Urinary bladder (tissue), 4 donors: ENCODE results near the gene SULT1E1. TPM values are rescaled to one million over a fixed set of nuclear protein-coding genes. Genes with fewer than 3 reads are reported as not detected.

ENCODE experiments used
- DNase-seq: peaks from one replicate; pipeline ENCODE4 v3.0.0-alpha.2; 2015; ENCODE audit errors: extremely low spot score
- H3K27ac ChIP-seq: one replicate; pipeline ENCODE4 v1.5.1; 2013; ENCODE audit warnings: low read depth, mild to moderate bottlenecking, moderate library complexity
- H3K36me3 ChIP-seq: one replicate; pipeline ENCODE4 v1.6.1; 2013; ENCODE audit warnings: mild to moderate bottlenecking, moderate library complexity; ENCODE audit not compliant: insufficient read depth
- H3K4me1 ChIP-seq: one replicate; pipeline ENCODE4 v1.6.1; 2013; ENCODE audit warnings: mild to moderate bottlenecking, moderate library complexity; ENCODE audit not compliant: insufficient read depth
- H3K4me3 ChIP-seq: one replicate; pipeline ENCODE4 v1.5.1; 2013; ENCODE audit warnings: low read depth, low read length
- WGBS: extraction: QIAGEN DNeasy Blood & Tissue Kit; methylation state at CpG from one replicate; pipeline ENCODE4 v1.1.7; 2013; 5-methylcytosine and 5-hydroxymethylcytosine counted together
- polyA plus RNA-seq: library from polyadenylated mRNA; stranded (reverse); fragments of 200-250 nt; gene quantifications from one replicate; pipeline ENCODE4 v1.2.3, GENCODE V29; 2013
- total RNA-seq: library from RNA; depleted of rRNA; stranded (reverse); fragments of >200 nt; gene quantifications from one replicate; pipeline ENCODE4 v1.2.3, GENCODE V29; 2014
- donor health status: healthy with polysubstance abuse.
- donor health status: healthy.

The SULT1E1 gene
- total and polyA plus RNA-seq, 2 donors: 0.16 to 153 TPM

DNA sequence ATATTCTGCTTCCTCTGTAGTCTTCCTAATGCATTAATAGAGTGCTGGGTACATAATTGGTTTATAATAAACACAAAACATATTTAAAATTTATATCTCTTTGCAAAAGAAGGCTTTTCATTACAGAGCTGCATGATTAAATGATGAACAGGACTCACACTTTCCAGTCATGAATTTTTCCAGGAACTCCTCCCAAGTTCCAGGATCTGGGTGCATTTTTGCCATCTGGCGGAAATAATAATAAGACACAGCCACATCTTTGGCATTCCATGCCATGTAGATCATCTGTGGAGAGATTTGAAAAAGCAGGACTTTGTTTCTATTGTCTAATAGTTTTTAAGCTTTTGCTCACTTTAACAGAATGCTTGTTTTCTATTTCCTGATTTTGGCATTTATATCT lies 59.3 kb downstream of the SULT1E1 start:
- H3K36me3 ChIP-seq: no peaks in the 10 kb centered on the region
- H3K4me1 ChIP-seq: no peaks in the 10 kb centered on the region
- 89% methylated on average over 1 of the region's 1 CpG for WGBS
- H3K4me3 ChIP-seq: no peak overlapping the region
- no peak overlapping the region for H3K27ac ChIP-seq
- DNase-seq: no peak

DNA sequence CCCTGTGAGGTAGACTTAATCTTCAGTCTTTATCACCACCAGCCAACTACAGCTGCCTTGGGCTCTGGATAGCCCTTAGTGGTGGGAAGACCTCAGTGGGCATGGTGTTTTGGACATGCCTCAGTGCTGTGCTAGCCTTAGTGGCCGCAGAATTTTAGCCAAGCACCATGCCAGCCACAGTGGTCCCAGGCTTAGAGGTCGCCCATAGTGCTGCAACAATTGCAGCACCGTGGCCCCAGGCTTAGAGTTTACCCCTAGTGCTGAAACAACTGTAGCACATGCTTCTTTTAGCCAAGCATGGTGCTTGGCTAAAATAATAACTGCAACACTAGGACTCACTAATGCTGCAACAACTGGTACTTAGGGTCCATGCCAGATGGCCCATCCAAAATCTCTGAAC lies 60.6 kb downstream of the SULT1E1 start:
- Histone ChIP-seq H3K4me1 (no peaks in the 10 kb centered on the region), H3K36me3 (no peaks in the 10 kb centered on the region), H3K4me3 (no peak overlapping the region), H3K27ac (no peak overlapping the region)
- 90% methylated on average over 3 of the region's 3 CpGs for WGBS
- no peak for DNase-seq

DNA sequence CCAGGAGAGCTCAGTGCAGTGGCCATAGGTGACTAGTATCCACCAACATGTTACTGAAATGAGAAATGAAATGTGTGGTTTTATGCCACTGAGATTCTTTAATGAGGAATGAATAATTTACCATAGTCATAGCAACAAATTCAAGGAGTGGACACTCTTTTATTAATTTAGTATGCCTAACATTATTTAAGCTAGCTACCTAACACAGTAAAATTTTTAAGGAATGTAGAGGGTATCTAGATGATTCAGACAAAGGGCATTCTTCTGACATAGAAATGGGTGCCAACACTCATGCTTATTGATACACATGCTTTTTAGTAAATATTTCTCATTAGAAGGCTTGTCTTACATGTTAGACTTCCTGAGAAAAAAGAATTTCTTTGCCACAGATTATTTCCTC lies 66.2 kb downstream of the SULT1E1 start:
- Histone ChIP-seq H3K4me3 (no peak overlapping the region), H3K4me1 (no peaks in the 10 kb centered on the region), H3K27ac (no peak overlapping the region), H3K36me3 (no peaks in the 10 kb centered on the region)
- no peak for DNase-seq

Other genes starting within 250 kb of the SULT1E1 start
- gene UGT2A2, start 220.5 kb downstream of the SULT1E1 start, total RNA-seq: not detected
- not detected for gene UGT2A2, start 220.5 kb downstream of the SULT1E1 start, polyA plus RNA-seq
- not detected for gene UGT2A1, start 206.9 kb downstream of the SULT1E1 start, total RNA-seq
- gene UGT2A1, start 206.9 kb downstream of the SULT1E1 start, polyA plus RNA-seq: not detected
- 1.2 TPM for gene SULT1B1, start 99.5 kb downstream of the SULT1E1 start, total RNA-seq
- 1.3 TPM for gene SULT1B1, start 99.5 kb downstream of the SULT1E1 start, polyA plus RNA-seq
- gene CSN1S1, start 70.9 kb upstream of the SULT1E1 start, total RNA-seq: not detected
- 0.19 TPM for gene CSN1S1, start 70.9 kb upstream of the SULT1E1 start, polyA plus RNA-seq
- gene CSN2, start 105.6 kb upstream of the SULT1E1 start, total RNA-seq: not detected
- not detected for gene CSN2, start 105.6 kb upstream of the SULT1E1 start, polyA plus RNA-seq
- gene STATH, start 135.8 kb upstream of the SULT1E1 start, total RNA-seq: not detected
- not detected for gene STATH, start 135.8 kb upstream of the SULT1E1 start, polyA plus RNA-seq
- not detected for gene HTN3, start 168.3 kb upstream of the SULT1E1 start, total RNA-seq
- gene HTN3, start 168.3 kb upstream of the SULT1E1 start, polyA plus RNA-seq: not detected
- gene HTN1, start 190.3 kb upstream of the SULT1E1 start, total RNA-seq: not detected
- not detected for gene HTN1, start 190.3 kb upstream of the SULT1E1 start, polyA plus RNA-seq